ENCODE results near the gene ETHE1.
"Not testable (repeated sequence)": the region's sequence is repeated elsewhere in the genome, so short reads cannot be mapped to it uniquely, and the experiment has no call there.

The ETHE1 gene

DNA sequence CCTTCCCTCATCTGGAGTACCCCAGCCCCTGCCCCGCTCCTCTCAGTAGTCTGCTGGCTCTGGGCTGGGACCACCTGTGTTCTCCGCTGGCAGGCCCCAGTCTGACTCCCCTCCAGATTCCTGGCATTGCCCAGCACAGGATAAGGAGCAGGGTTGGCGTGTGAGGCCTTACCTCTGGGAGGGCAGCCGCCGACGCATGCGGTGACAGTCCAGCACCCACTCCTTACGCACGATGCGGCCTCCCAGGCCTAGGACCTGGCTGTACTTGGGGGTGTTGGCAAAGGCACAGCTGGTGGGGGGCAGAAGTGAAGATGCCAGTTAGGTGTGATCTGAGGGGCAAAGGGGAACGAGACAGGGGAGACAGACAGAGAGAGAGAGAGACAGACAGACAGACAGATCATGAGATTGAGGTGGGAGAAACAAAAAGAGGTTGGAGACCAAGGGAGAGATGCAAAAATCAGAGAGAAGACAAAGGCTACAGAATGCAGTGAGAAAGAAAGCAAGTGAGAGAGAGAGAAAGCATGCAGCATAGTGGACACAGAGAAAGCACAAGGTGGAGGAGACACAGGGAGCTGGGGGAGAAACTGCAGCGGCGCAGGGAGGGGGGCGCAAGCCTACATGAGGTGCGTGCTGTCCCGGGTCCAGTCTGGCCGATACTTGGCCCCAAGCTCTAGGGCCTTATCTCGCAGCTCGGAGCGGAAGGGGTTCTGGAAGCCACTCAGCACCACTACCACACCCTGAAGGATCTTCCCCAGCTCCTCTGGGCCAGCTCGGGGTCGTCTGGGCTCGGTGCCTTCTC is 24.6 kb upstream of the ETHE1 start:
- no peak for DNase-seq (ENCODE audit: low read depth)

DNA sequence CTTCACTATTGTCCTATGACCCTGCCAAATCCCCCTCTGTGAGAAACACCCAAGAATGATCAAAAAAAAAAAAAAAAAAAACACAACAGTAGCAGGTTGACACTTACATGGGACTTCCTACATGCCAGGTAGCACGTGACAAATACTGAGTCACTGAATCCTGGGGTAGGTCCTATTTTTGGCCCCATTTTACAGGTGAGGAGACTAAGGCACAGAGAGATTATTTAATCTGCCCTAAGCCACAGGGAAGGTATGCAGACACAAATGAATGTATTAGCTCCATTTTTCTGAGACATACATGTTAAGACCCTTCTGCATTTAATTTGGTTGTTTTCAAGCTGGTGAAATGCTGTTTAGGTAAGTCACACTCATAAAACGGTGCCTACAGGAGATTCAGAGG is 21.7 kb upstream of the ETHE1 start:
- DNase-seq (ENCODE audit: low read depth), result no peak

DNA sequence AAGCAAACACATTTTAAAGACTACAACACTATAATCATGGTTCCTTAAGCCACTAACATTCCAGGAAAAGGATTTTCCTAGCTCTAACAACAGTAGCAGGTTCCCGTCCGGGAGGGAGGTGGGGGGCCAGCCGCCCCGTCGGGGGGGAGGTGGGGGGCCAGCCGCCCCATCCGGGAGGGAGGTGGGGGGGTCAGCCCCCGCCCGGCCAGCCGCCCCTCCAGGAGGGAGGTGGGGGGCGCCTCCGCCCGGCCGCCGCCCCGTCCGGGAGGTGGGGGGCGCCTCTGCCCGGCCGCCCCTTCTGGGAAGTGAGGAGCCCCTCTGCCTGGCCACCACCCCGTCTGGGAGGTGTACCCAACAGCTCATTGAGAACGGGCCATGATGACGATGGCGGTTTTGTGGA is 20.9 kb upstream of the ETHE1 start:
- DNase-seq (ENCODE audit: low read depth), result not testable (repeated sequence)

DNA sequence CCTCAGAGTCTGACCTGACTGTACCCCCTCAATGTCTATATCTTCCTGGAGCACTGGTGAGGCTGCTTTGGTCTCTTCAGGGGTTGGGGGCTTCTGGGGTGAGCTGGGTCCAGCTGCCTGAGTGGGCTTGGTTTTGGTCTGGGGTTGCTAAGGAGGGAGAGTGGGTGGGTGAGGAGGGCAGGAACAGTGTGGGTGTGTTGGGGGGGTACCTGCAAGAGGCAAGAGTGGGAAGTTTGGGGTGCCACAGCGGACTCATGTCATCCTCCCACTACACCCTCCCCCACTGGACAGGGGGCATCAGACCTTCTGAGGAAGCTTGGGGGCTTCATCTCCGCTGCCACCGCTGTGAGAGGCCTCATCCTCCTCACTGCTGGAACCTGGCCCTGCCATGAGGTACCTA is 19.6 kb upstream of the ETHE1 start:
- no peak for DNase-seq (ENCODE audit: low read depth)

DNA sequence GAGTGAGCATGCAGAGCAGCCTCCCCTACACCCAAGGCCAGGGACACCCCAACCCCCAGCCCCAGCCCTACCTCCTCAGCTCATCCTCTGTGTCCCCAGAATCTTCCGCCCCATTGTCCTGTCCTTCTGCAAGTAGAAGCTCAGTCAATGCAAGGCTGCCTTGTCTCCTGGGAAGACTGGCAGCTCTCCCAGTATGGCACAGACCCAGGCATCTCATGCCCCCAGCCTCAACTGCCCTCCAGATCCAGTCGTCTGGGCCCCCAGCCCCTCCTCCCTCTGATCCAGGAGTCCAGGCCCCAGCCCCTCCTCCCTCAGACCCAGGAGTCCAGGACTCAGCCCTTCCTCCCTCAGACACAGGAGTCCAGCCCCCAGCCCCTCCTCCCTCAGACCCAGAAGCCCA is 19.0 kb upstream of the ETHE1 start:
- no peak for DNase-seq (ENCODE audit: low read depth)

DNA sequence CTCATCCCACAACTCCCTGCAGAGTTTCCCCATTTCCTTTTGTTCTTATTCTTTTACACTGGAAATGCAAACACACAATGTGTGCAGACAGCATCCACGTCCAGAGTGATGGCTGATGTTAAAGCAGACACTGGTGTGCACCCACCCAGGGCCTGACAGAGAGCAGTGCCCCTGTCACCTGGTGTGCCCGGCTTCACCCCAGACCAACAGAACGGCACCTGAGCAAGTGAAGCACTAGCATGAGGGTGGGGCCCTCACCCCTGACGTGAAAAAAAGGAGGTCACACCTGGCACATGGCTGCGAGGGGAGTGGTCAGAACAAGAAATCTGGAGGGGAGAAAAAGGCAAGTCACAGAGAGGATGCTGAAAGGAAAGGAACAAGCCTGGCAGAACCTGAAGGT is 18.3 kb upstream of the ETHE1 start:
- DNase-seq (ENCODE audit: low read depth), result no peak

DNA sequence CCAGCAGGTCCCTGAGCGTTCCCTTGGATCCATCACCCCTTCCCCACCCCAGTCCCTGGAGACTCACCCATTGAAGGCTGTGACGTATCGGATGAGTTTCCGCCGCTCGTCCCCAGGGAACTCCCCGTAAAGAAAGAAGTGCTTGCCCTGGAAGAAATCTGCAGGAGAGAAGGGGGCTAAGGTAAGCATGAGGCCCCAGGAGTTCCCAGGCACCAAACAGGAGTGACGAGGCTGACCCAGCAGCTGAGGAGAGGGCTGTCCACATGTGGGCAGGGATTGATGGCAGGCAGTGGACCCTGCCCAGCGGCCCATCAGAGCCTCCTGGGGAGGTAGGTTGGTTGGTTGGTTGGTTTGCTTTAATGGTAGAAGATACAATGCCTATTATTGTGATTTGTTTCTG is 17.1 kb upstream of the ETHE1 start:
- DNase-seq (ENCODE audit: low read depth), result no peak

DNA sequence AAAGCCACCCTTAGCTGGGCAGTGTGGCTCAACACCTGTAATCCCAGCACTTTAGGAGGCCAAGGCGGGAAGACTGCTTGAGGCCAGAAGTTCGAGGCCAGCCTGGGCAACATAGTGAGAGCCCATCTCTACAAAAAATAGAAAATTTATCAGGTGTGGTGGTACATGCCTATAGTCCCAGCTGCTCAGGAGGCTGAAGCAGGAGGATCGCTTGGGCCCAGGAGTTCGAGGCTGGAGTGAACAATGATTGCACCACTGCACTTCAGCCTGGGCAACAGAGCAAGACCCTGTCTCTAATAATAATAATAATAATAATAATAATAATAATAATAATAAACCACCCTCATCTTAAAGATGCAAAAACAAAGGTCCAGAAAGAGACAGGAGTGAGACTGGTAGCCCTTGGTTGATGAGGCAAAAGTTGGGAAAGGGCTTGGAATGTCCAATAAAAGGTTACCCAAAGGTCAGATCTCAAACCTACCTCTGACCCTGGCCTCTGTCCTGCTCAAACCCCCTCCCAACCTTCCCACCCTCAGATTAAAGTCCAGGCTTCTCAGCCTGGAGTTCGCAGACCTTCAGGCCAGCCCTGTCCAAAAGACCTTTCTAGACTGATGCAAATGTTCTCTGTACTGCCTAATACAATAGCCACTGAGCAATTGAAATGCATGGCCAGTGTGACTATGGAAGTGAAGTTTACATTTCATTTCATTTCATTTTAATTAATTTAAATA is 15.1 kb upstream of the ETHE1 start:
- no peak for DNase-seq (ENCODE audit: low read depth)

DNA sequence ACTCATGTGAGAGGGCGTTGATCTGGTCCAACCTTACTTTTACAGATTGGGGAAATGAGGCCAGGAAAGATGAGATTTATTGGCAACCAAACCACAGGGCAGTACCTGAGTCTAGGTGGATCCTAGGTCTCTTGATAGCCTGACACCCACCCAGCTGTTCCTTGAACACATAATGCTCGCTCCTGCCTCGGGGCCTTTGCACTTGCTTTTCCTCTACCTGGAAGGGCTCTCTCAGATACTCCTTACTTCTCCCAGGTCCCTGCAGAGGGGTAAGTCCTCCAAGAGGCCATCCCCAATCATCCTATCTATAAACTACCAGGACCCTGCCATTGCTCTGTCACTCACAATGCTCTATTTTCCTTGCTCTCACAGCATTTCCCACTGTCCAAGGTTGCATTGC is 13.4 kb upstream of the ETHE1 start:
- DNase-seq (ENCODE audit: low read depth), result no peak

DNA sequence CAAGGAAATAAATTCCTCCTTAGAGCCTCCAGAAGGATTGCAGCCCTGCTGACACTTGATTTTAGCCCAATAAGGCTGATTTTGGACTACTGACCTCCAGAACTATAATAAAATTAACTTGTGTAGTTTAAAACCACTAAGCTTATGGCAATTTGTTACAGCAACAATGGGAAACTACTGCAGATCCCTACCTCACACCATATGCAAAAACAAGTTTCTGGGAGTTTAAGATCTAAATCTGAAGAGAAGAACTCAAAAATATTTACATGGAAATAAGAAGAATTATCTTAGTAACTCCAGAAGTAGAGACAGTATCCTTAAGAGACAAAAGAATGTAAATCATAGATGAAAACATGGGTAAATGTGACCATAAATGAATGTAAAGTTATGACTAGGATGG is 11.9 kb upstream of the ETHE1 start:
- no peak for DNase-seq (ENCODE audit: low read depth)

DNA sequence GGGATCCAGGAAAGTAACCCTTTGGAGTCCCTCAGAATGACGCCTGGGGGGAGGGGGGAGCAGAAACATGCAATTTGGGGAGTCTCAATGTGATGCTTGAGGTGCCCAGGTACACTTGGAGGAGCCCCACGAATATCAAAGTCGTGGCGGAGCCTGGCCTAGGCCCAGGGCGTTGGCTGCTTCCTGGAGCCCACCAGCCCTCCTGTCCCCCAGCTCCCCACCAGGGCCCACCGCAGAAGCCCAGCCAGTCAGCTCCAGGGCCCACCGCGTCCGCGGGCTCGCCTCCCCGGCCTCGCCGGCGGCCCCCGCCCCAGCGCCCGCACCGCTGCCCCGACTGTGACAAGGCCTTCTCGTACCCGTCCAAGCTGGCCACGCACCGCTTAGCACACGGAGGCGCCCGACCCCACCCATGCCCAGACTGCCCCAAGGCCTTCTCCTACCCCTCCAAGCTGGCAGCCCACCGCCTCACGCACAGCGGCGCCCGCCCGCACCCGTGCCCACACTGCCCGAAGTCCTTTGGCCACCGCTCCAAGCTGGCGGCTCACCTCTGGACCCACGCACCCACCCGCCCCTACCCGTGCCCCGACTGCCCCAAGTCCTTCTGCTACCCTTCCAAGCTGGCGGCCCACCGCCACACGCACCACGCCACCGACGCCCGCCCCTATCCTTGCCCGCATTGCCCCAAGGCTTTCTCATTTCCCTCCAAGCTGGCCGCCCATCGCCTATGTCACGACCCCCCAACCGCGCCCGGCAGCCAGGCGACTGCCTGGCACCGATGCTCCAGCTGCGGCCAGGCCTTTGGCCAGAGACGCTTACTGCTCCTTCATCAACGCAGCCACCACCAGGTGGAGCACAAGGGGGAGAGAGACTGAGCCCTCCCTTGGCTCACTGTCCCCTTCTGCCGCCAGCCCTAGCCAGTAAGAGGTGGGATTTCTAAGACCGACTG is 8.1 kb upstream of the ETHE1 start:
- DNase-seq (ENCODE audit: low read depth), result no peak

DNA sequence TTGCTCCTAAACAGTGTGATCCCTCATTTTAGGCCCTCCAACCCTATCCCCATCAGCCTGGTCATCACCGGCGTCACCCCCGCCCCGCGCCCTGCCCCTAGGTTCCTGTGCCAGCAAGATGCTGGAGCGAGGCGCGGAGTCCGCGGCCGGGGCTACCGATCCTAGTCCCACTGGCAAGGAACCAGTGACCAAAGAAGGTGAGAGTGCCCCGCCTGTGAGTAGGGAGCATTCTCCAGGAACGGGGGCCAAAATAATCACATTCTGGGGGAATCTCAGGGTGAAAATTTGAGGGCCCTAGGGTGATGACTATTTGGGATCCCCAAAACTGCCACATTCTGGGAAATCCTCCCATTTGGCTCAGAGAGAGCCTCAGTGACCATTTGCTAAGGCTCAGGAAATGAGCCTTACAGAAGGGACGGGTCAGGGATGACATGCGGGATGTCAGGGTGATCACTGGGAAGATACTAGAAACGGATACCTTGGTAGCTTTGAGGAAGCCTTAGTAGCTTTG is 7.4 kb upstream of the ETHE1 start:
- no peak for DNase-seq (ENCODE audit: low read depth)

DNA sequence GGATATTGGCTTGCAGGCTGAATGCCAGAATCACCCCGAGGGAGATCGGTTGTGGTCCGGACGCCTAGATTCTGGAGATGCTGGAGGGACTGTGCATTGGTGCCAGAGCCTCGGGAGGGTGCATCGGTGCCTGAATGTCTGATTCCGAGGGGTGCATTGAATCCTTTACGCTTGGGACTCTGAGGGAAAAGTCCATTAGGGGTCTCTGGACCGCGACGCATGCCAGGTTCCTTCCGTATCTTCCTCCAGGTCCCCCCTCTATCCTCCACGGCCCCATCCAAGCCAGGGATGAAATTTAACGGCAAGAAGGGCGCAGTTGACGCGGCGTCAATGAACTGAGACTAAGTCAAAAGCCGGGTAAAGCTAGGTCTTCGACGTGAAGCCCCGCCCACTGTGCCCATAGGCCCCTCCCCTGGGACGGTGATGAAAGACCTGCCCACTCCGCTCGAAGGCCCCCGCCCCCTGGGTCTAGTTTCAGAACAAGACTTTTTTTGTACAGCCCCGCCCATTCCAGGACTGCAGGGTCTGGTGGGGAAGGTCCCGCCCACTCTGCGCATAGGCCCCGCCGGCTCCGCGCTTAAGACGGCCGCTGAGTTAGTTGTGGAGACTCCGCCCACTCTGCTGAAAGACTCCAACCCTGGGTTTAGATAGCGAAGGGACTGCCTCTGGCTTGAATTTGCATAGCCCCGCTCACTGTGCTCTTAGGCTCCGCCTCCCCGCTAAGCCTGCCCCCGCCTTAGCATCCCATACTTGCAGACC is 6.7 kb upstream of the ETHE1 start:
- DNase-seq (ENCODE audit: low read depth), result peak; percentile 97

DNA sequence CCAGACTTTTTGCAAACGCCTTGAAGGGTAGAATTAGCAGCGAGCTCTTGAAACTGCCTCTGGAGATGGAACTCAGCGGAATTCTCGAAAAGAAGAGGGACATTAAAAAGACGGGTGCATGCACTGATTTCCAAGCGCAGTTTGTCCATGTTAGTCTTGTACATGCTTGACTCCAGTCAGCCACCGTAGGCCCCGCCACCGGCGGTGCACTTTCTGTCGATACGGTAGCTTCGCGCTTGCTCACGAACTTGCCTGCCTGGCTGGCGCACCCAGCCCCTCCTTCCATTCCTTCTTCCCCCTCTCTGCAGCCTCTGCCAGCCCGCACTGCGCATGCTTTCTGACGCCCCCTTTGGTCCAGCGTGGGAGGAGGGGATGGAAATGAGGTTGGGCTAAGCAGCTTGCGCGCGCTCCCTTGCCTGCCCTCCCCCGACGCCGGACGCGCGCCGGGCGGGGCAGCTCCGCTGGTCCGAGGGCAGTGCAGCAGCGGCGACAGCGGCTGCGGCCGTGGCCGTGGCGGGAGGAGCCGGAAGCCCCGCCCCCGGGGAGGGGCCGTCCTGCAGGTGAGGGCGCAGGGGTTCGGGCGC is 6.1 kb upstream of the ETHE1 start, which contains the start of gene ZNF575:
TSS of gene ZNF575 (plus strand) at position 227 of the 584 bp plus-strand sequence. CDS start 1,235 bp downstream, outside the sequence.
- peak; percentile 83 for DNase-seq (ENCODE audit: low read depth)

DNA sequence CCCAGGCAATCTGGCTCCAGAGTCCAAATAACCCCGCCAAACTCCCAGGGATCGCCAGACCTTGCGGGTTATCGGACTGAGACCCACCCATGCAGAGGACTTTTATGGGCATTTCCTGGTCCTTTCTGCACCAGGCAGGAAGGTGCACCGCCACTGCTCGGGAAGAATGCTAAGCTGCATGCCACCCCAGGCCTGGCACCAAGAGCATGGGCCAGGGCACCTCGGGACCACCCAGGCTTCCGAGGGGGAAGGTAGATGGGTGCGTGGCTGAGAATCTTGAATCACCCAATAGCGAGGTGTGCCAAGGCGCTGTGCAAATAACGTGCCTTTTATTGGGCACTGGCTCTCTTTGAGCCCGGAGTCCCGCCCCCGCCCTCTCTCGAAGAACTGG is 5.6 kb upstream of the ETHE1 start:
- no peak for DNase-seq (ENCODE audit: low read depth)

DNA sequence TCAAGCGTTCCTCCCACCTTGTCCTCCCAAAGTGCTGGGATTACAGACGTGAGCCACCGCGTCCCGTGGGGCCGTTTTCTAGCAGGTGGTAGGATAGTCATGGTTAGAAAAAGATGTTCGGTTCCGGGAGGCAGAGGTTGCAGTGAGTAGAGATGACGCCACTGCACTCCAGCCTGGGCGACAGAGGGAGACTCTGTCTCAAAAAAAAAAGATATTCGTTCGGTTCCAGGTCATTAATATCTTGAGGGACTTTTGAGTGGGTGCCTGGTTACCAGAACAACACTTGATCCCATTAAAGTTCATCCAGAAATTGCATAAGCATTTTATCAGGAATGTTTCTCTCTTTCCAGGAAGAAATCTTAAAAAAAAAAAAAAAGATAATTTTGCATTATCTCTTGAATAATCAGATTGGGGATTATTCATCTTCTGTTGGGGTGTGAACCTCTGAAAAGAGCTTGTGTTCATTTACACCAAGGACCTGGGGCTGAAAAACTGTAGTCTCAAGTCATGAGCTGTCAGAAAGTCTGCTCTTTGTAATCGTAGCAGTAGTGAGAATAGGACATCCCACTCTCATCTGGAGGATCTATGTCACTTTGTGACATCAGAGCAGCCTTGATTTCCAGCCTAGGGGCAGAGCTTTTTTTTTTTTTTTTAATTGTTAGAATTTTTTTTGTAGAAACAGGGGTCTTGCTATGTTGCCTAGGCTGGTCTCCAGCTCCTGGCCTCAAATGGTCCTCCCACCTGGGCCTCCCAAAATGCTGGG is 1.0 kb upstream of the ETHE1 start:
- no peak for DNase-seq (ENCODE audit: low read depth)

DNA sequence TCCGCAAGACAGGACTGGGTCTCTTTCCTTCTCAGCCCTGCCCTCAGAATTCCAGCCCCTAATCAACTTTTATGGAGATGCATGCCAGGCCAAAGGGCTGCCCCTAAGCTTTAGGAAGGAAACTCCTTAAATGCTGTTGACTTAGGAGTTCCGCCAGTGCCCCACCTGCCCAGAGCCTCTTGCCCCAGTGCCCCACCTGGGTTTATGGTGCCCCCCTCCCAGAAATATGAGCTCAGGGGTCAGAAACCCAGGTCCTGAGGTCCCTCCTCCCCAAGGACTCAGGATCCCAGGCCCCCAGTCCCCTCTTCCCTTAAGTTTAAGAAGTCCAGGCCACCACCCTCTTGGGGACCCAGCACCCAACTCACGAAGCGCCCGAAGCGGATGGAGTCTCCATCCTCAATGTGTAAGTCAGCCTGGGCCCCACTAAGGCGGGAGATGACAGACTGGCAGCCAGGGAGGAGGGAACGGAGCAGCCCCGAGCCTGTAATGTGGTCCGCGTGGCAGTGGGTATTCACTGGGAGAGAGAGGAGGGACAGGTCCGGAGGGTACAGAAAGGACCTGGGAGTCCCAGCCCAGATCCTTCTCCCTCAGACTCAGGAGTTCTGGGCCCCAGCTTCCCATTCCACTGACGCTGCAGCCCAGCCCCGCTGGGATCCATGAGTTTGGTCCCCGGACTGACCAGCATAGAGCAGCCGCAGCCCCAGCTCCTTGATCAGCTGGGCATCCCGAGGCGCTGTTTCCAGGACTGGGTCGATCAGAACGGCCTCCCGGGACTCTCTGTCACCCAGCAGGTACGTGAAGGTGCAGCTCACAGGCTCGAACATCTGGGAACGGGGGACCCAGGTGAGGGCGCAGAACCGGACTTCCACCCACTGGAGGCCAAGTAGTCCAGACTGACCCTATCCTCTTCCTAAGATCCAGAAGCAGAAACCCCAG is 897 bp downstream of the ETHE1 start:
- DNase-seq (ENCODE audit: low read depth), result no peak

DNA sequence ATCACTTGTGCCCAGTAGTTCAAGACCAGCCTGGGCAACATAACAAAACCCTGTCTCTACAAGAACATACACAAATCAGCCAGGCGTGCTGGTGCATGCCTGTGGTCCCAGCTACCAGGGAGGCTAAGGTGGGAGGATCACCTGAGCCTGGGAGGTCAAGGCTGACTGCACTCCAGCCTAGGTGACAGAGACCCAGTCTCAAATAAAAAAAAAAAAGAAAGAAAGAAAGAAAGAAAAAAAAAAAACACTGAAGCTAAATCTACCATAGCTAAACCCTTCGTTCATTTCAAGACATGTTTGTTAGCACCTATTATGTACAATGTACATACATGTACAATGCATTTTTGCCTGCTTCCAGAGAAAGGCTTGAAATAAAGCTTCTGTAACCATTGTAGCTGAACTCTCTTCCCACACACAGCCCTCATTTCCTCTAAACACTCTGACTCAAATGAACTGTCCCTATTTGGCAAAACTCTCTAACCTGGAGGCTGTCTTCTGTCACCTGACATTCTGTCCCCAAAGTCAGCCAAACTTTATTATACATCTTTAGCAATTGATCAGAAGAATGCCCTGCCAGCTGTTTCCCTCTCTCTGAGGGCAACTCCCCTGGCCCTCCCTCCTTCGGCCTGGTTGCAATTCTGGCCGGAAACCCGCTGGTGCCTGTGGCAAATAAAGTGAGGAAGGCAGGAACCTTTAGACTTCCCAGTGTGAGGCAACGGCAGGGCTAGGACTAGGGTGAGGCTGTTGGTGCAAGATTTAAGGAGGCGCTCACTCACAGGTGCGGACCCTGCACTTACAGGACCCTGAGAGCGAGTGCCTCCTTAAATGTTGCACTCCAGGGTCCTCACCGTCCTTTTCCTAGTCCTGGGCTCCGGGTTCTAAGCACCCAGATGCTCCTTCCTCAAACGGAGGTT is 1.8 kb downstream of the ETHE1 start:
- DNase-seq (ENCODE audit: low read depth), result no peak
